SU-DHL-6 (cell line): Measurements from ENCODE around the gene PRPF6.

Experiments used
- H2AFZ ChIP-seq: fragments of 200-600 bp; sonication (generic); 2 replicates; pipeline ENCODE4 v1.6.1; 2014; ENCODE audit warnings: low read depth, mild to moderate bottlenecking, moderate library complexity, mixed read lengths, antibody characterized with exemption, low read length; ENCODE audit not compliant: severe bottlenecking
- H3F3A ChIP-seq: fragments of 200-600 bp; shearing (Covaris generic); 2 replicates; pipeline ENCODE4 v1.6.0; 2016; ENCODE audit warnings: antibody characterized with exemption, mild to moderate bottlenecking; ENCODE audit not compliant: insufficient read depth
- H3K27ac ChIP-seq: fragments of 200-600 bp; sonication (generic); 2 replicates; pipeline ENCODE4 v1.5.1; 2016; ENCODE audit warnings: low read depth, mild to moderate bottlenecking, low read length, moderate library complexity, mixed read lengths
- H3K27me3 ChIP-seq: fragments of 200-600 bp; sonication (generic), shearing (Covaris generic); 2 replicates; pipeline ENCODE4 v1.6.0; 2014; ENCODE audit warnings: mild to moderate bottlenecking, low read length
- H3K36me3 ChIP-seq: fragments of 200-600 bp; sonication (generic); 2 replicates; pipeline ENCODE4 v1.6.1; 2014; ENCODE audit warnings: mild to moderate bottlenecking, low read length, mixed read lengths
- H3K4me2 ChIP-seq: fragments of 300-600, 200-600 bp; shearing (Covaris generic), sonication (generic); 2 replicates; pipeline ENCODE4 v1.6.0; 2014; ENCODE audit warnings: low read length, low read depth, mild to moderate bottlenecking; ENCODE audit not compliant: poor library complexity, severe bottlenecking
- H3K4me3 ChIP-seq: fragments of 200-600 bp; sonication (generic); 2 replicates; pipeline ENCODE4 v1.5.1; 2014; ENCODE audit warnings: antibody characterized with exemption, low read length, mild to moderate bottlenecking, mixed read lengths; ENCODE audit not compliant: insufficient read depth, poor library complexity, severe bottlenecking
- H3K79me2 ChIP-seq: fragments of 200-600 bp; sonication (generic); 2 replicates; pipeline ENCODE4 v1.6.1; 2014; ENCODE audit warnings: mild to moderate bottlenecking, low read length, moderate library complexity; ENCODE audit not compliant: insufficient read depth
- H3K9ac ChIP-seq: fragments of 200-600 bp; sonication (generic); 2 replicates; pipeline ENCODE4 v1.7.0; 2014; ENCODE audit warnings: mild to moderate bottlenecking, low read length
- H3K9me2 ChIP-seq: fragments of 200-600 bp; sonication (generic); replicated peaks from 2 replicates; pipeline ENCODE4 v1.6.1; 2014; ENCODE audit warnings: low read length; ENCODE audit not compliant: insufficient read depth
- H3K9me3 ChIP-seq: fragments of 200-600 bp; sonication (generic); 2 replicates; pipeline ENCODE4 v1.6.1; 2014; ENCODE audit warnings: low read length, mixed read lengths; ENCODE audit not compliant: insufficient read depth
- H4K20me1 ChIP-seq: fragments of 200-600 bp; sonication (generic); 2 replicates; pipeline ENCODE4 v1.6.1; 2014; ENCODE audit warnings: low read depth, mild to moderate bottlenecking, antibody characterized with exemption, low read length, moderate library complexity, mixed read lengths
- CTCF ChIP-seq: fragments of 200-600 bp; sonication (generic); IDR thresholded peaks from one replicate; pipeline ENCODE4 v1.5.1; 2017; ENCODE audit warnings: antibody characterized with exemption, mild to moderate bottlenecking, low read length, moderate library complexity; ENCODE audit not compliant: insufficient read depth, poor library complexity, severe bottlenecking
- EZH2phosphoT487 ChIP-seq: fragments of 200-600 bp; sonication (generic), shearing (Covaris generic); conservative IDR thresholded peaks from 2 replicates; pipeline ENCODE4 v1.6.1; 2018; ENCODE audit warnings: mild to moderate bottlenecking, antibody characterized with exemption, low read length, moderate library complexity, mixed read lengths

Gene PRPF6

DNA sequence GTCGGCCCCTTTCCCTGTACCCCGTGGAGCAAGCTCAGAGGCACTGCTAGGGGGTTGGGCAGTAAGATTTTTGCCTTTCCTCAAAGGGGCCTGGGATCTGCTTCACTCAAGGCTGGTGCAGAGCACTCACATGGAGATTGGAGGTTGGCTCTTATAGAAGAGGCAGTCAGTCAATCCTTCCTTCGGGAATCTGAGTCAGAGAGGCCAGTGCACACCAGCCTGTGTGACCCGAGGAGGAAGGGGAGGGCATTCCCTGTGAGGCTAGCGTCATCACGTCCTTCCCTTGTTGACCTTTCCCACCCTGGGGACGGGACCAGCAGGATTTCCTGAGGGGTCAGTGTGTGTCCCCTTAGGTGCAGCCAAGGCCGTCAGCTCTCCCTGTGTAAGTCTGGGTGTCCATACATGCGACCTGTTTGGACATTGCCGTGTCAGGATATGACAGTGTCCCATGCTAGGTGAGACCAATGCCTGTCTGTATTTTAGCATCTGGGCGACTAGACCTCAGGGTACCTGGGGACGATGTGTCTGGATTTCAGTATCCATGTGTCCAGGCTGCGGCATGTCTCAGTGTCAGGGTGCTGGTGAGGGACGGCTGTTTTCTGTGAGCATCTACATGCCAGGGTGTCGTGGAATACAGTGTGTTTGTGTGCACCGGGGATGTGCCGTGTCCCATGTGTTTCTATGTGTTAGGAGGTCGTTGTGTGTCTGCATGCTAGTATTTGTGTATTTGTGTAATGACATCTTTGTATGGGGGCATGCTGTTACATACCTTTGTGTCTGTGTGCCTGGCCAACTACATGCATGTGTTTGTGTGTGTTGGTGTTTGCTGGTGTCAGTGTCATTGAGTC is 8.4 kb upstream of the PRPF6 start:
- Histone ChIP-seq H3K9me3 (no peaks in the 10 kb centered on the region), H3K27me3 (no peaks in the 10 kb centered on the region), H3K27ac (no peak overlapping the region), H3F3A (no peaks in the 10 kb centered on the region), H3K36me3 (no peaks in the 10 kb centered on the region), H4K20me1 (no peaks in the 10 kb centered on the region), H3K4me2 (no peak overlapping the region), H3K4me3 (no peak overlapping the region), H3K9me2 (no peaks in the 10 kb centered on the region), H3K9ac (no peak overlapping the region), H3K79me2 (no peaks in the 10 kb centered on the region), H2AFZ (no peak overlapping the region)
- no peak for TF ChIP-seq EZH2phosphoT487
- no peak for TF ChIP-seq CTCF

GRCh38 chr20:63973160-63973479 is 7.8 kb upstream of the PRPF6 start:
- TF ChIP-seq EZH2phosphoT487 (no peak), CTCF (no peak)
- no peak overlapping the region for H3K27ac ChIP-seq
- no peaks in the 10 kb centered on the region for H4K20me1 ChIP-seq
- no peaks in the 10 kb centered on the region for H3K9me2 ChIP-seq
- no peaks in the 10 kb centered on the region for H3K79me2 ChIP-seq
- H2AFZ ChIP-seq: no peak overlapping the region
- no peaks in the 10 kb centered on the region for H3K27me3 ChIP-seq
- no peaks in the 10 kb centered on the region for H3K36me3 ChIP-seq
- no peak overlapping the region for H3K4me2 ChIP-seq
- H3K9me3 ChIP-seq: no peaks in the 10 kb centered on the region
- H3K9ac ChIP-seq: no peak overlapping the region
- peaks cover 3% of the 10 kb centered on the region; the same call in 1 of the 2 replicates for H3F3A ChIP-seq
- no peak overlapping the region for H3K4me3 ChIP-seq

- H3F3A ChIP-seq: peaks cover 7% of the 10 kb centered on the region; the same call in 1 of the 2 replicates
- H3K9me3 ChIP-seq: no peaks in the 10 kb centered on the region
- H4K20me1 ChIP-seq: no peaks in the 10 kb centered on the region
- H3K9ac ChIP-seq: no peak overlapping the region
- H3K27ac ChIP-seq: no peak overlapping the region
- no peaks in the 10 kb centered on the region for H3K9me2 ChIP-seq
- no peak overlapping the region for H3K4me3 ChIP-seq
- H3K27me3 ChIP-seq: no peaks in the 10 kb centered on the region
- no peak overlapping the region for H3K4me2 ChIP-seq
- no peak overlapping the region for H2AFZ ChIP-seq
- H3K79me2 ChIP-seq: no peaks in the 10 kb centered on the region
- no peak for TF ChIP-seq EZH2phosphoT487
- peak; percentile 94 for TF ChIP-seq CTCF
- H3K36me3 ChIP-seq: no peaks in the 10 kb centered on the region
These were observed 7.1 kb upstream of the PRPF6 start for GRCh38 chr20:63973636-63974401.
